GM21717 (cell line): ENCODE measurements around the gene NDFIP1.
"Not testable (repeated sequence)": the region's sequence is repeated elsewhere in the genome, so short reads cannot be mapped to it uniquely, and the experiment has no call there.

Experiments used
- ATAC-seq: cut with Tn5 transposase; IDR thresholded peaks from one replicate; pipeline ENCODE4 v1.9.1; 2021; ENCODE audit warnings: mild to moderate bottlenecking, moderate library complexity; ENCODE audit not compliant: unreplicated experiment

The NDFIP1 gene

GRCh38 chr5:142151436-142152383 lies 43.1 kb downstream of the NDFIP1 start:
- ATAC-seq = no peak

GRCh38 chr5:142152384-142152732 lies 43.8 kb downstream of the NDFIP1 start:
- ATAC-seq = no peak

- ATAC-seq = no peak
These were observed 45.3 kb downstream of the NDFIP1 start for GRCh38 chr5:142153674-142154448.

GRCh38 chr5:142154449-142154841 lies 45.9 kb downstream of the NDFIP1 start:
- not testable (repeated sequence) for ATAC-seq

GRCh38 chr5:142156839-142157463 lies 48.4 kb downstream of the NDFIP1 start:
- ATAC-seq = no peak

GRCh38 chr5:142159354-142159753 lies 50.8 kb downstream of the NDFIP1 start:
- no peak for ATAC-seq

- ATAC-seq = no peak
These were observed 55.7 kb downstream of the NDFIP1 start for GRCh38 chr5:142164315-142164714.

GRCh38 chr5:142166754-142167153 lies 58.2 kb downstream of the NDFIP1 start:
- no peak for ATAC-seq

- ATAC-seq = no peak
These were observed 58.9 kb downstream of the NDFIP1 start for GRCh38 chr5:142167458-142167857.

- no peak for ATAC-seq
These were observed 59.8 kb downstream of the NDFIP1 start for GRCh38 chr5:142168365-142168764.

GRCh38 chr5:142170254-142170953 lies 61.8 kb downstream of the NDFIP1 start:
- ATAC-seq = no peak

- no peak for ATAC-seq
These were observed 62.7 kb downstream of the NDFIP1 start for GRCh38 chr5:142171270-142171669.

- ATAC-seq = no peak
These were observed 66.5 kb downstream of the NDFIP1 start for GRCh38 chr5:142175039-142175438.

GRCh38 chr5:142175461-142176142 lies 67.0 kb downstream of the NDFIP1 start:
- no peak for ATAC-seq

GRCh38 chr5:142176255-142176654 lies 67.7 kb downstream of the NDFIP1 start:
- ATAC-seq = no peak

GRCh38 chr5:142178651-142179050 lies 70.1 kb downstream of the NDFIP1 start:
- no peak for ATAC-seq

GRCh38 chr5:142179776-142180387 lies 71.3 kb downstream of the NDFIP1 start:
- no peak for ATAC-seq

GRCh38 chr5:142181096-142181495 lies 72.5 kb downstream of the NDFIP1 start:
- no peak for ATAC-seq

- no peak for ATAC-seq
These were observed 73.1 kb downstream of the NDFIP1 start for GRCh38 chr5:142181547-142182163.
